ENCODE data around the gene RNF166.

The RNF166 gene

GRCh38 chr16:88706965-88707826 is 988 bp upstream of the RNF166 start:
- no peak for DNase-seq (ENCODE audit: low spot score)

GRCh38 chr16:88705801-88706228 is 393 bp downstream of the RNF166 start:
- DNase-seq (ENCODE audit: low spot score), result peak; percentile 47

- peak; percentile 47 for DNase-seq (ENCODE audit: low spot score)
Measured at GRCh38 chr16:88705076-88705684, 1.0 kb downstream of the RNF166 start.

DNA sequence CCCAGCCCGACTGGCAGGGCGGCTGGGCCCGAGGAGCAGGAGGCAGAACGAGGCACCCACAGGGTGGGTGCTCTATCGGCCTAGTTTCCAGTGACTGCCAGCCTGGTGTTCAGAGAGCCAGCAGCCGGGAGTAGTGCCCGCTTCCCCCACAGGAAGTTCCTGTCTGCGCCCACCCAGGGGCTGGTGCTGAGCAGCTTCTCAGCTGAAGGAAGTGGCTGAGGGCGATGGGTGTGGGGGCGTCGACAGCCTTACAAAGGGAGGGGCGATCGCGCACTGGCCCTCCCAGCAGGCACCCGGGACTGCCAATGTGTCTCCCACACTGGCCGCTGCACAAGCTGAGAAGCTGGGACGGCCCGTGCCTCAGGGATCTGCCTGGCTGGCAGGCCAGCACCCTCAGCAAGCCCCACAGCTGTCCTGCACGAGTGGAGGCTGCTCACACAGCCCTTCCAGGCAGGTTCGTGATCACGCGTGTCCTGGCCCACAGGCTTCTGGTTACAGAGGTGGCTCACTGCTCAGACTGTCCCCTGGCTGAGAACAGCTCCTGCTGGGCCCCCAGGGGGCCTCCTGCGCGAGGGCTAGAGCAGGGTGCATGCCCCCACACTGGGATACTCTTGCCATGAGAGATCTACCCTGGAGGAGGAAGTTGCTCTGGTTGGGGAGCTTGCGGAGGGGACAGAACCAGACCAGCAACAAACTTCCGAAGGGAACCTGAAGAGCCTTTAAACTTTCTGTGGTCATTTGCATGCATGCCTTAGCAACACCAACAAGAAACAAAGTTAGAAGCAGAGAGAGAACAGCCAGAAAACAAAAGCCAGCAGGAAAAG is 2.5 kb downstream of the RNF166 start:
- no peak for DNase-seq (ENCODE audit: low spot score)

- no peak for DNase-seq (ENCODE audit: low spot score)
Measured at GRCh38 chr16:88702371-88703210, 3.6 kb downstream of the RNF166 start.

DNA sequence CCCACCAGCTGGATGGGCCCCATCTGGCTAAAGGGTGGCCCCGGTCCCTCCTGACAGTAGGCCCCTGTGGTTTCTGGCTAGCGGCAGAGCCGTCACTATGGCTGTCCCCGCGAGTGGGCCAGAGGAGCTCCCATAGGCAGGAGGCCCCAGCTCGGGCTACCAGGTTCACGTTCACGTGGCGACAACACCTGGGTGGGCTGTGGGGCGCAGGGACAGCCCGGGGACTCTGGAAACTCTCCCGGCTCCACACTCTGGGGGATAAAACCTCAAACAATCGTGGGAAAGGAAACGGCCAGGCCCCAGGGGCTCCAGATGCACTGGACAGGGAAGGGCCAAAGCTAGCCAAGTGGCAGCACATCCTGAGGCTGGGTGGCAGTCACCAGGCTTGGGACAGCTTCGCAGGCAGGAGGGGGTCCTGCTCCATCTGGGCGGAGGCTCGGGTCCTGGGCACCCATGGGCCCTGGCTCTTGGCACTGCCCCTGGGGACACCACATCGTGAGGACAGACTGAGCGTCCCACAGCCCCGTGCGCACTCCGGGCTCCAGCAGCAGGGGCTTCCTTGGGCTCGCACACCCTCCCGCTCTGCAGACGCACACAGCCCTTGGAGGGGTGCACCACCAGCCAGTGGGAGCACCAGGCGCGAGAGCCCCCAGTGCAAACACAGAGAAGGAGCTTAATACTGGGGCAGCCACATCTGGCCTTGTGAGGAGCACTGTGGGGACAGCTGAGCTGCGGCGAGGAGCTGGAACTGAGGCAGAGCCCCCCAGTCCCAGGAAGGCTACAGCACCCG is 4.4 kb downstream of the RNF166 start:
- no peak for DNase-seq (ENCODE audit: low spot score)

DNA sequence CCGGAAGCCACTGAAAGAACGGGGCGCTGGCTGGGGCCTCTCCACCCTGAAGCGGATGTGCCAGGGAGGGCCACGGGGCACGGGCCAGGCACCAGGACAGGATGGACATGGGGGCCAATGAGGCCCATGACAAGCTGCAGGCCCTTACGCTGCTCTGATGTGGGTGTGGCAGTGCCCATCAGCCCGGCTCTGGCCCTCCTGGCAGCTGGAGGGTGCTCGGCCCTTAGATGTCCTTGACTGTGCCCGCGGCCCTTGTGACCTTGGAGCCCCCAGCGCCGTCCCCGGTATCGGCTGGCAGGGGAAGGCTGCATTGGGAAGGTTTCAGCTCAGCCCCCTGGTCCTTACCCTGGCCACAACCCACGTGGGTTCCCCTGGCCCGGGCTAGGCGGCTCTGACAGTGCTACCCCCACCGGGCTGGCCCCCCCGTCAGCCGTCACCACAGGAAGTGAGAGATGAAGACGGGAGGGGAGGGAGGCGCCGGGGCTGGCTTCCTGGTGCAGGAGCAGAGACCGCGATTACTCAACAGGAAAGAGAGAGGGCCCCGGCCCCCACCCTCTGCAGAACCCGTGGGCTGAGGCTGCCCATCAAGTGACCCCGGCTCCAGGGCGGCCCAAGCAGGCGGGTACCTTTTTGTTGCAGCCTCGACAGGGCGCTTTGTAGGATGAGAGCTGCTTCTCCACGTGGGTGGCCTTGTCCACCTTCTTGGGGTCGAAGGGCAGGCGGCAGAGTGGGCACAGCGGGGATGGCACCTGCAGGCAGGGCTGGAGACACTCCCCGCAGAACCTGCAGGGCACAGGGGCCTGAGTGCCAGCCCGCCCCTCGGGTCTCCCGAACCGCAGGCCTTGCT is 5.3 kb downstream of the RNF166 start:
- peak; percentile 92 for DNase-seq (ENCODE audit: low spot score)

- no peak for DNase-seq (ENCODE audit: low spot score)
Measured at GRCh38 chr16:88700322-88700635, 5.9 kb downstream of the RNF166 start.

GRCh38 chr16:88699180-88699579 is 7.0 kb downstream of the RNF166 start:
- no peak for DNase-seq (ENCODE audit: low spot score)

DNA sequence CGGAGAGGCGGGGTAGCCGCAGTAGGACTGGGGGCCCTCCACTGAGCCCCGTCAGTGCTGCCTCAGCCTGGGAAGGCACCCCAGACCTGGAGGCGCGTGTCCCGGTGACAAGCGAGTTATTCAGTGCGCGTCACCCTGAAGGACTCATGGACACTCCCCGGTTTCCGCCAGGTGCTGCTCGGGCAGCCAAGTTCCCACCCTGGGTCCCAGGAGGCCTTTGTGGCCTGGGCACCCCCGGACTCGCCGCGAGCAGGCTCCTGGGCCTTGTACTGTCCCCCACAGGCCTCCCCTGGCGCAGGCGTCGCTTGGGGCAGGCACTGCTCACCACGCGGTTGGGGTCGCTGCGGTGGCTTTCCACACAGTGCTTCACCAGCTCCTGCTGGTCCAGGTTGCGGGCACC is 7.6 kb downstream of the RNF166 start:
- no peak for DNase-seq (ENCODE audit: low spot score)

- no peak for DNase-seq (ENCODE audit: low spot score)
Measured at GRCh38 chr16:88697831-88698615, 8.2 kb downstream of the RNF166 start.

DNA sequence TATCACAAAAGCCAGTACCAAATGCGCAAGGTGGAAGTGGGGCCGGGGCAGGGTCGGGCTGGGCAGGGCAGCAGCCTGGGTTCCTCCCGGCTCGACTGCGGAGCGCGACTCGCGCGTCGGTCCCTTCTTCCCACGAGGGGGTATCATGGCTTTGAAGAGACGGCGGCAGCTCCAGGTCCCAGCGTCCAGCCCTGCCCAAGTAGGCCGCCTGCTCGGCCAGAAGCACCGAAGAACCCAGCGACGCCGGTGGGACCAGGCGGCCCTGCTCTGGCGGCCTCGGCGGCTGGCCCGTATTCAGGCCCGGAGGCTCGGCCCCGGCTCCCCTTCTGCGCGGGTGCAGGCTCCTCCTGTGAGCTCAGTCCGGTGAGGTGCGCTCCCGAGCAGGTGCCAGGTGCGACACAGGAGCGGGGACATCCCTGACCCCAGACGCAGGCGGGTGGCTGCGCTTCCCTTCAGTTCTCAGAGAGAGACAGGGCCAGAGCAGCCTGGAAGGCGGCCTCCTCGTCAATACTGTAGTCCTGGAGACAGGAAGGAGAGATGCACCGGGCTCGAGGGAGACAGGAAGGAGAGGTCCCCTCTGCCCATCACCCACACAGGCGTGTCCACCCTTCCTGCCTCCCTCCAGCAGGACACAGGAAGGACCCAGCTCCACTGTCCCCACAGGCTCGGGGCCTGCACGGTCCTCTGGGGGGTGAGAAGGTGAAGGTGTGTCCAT is 8.9 kb downstream of the RNF166 start:
- no peak for DNase-seq (ENCODE audit: low spot score)

- DNase-seq (ENCODE audit: low spot score), result no peak
Measured at GRCh38 chr16:88696441-88696840, 9.8 kb downstream of the RNF166 start.

GRCh38 chr16:88695753-88696152 is 10.5 kb downstream of the RNF166 start:
- no peak for DNase-seq (ENCODE audit: low spot score)

DNA sequence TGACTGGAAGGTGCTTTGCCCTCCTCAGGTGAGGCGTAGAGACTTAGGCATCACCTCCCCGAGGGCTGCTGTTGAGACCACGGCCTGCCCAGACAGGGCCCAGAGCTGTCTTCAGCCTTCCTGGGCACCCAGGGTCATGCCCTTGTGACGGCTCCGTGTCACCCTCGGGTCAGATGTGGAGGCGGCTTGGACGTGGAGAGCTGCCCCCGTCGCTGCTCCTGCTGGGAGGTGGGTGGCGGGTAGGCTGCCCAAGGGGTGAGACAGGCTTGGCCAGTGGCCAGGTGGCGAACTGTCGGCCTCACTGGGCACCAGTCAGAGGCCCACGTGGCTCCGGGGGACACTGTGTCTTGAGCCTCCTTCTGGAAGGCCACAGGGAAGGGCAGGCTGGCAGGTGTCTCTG is 11.0 kb downstream of the RNF166 start:
- no peak for DNase-seq (ENCODE audit: low spot score)

DNA sequence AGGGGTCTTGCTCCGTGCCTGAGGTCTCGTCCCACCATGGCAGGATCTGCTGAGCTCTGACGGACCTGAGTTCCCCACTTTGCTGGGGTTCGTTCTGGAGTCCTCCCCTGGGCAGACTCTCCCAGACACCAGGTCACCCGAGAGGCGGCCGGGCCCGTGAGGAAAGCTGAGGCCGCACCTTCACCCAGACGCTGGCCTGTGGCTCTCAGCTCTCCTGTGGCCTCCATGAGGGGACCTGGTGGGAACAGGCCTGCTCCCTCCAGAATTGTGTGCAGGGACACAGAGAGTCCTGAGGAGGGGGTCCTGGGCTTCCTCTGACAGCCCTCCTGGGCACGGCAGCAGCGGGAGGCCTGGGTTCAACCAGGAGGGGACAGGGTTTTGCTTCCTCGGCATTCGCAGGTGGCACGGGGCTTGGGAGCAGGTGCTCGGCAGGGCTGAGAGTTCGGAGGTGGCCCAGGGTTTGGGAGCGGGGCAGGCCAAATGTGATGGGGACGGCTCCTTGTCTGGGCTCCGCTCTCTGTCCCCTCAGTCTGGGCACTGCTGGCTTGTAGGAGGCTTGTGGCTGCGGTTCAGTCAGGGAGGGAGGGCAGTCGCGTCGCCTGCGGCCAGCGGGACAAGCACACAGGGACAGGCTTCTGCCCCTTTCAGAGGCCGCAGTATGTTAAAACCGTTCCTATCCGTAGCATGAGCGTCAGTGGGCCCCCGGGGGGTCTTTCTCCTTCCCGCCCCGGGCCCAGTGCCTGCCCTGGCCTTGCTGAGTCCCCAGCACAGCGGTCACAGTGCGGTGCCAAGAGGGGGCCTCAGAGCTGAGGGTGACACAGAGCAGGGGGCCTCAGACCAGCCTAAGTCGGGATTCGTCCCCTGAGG is 11.8 kb downstream of the RNF166 start:
- no peak for DNase-seq (ENCODE audit: low spot score)

GRCh38 chr16:88693420-88694177 is 12.6 kb downstream of the RNF166 start:
- DNase-seq (ENCODE audit: low spot score), result no peak
